ENCODE results near the gene DNAH3.
"Not testable (repeated sequence)": the region's sequence is repeated elsewhere in the genome, so short reads cannot be mapped to it uniquely, and the experiment has no call there.

DNAH3 gene

GRCh38 chr16:21134053-21134452 is 16.6 kb downstream of the DNAH3 start:
- no peak for DNase-seq (ENCODE audit: low read depth, low spot score)
- H3K4me3 ChIP-seq (ENCODE audit: low read length) = no peak overlapping the region

- no peak overlapping the region for H3K4me3 ChIP-seq (ENCODE audit: low read length)
- DNase-seq (ENCODE audit: low read depth, low spot score) = no peak
Observed at GRCh38 chr16:21130811-21131210, 19.8 kb downstream of the DNAH3 start.

GRCh38 chr16:21128991-21129390 is 21.7 kb downstream of the DNAH3 start:
- DNase-seq (ENCODE audit: low read depth, low spot score) = no peak
- H3K4me3 ChIP-seq (ENCODE audit: low read length) = no peak overlapping the region

- H3K4me3 ChIP-seq (ENCODE audit: low read length) = no peak overlapping the region
- DNase-seq (ENCODE audit: low read depth, low spot score) = no peak
Observed at GRCh38 chr16:21126518-21126917, 24.1 kb downstream of the DNAH3 start.

- DNase-seq (ENCODE audit: low read depth, low spot score) = no peak
- no peak overlapping the region for H3K4me3 ChIP-seq (ENCODE audit: low read length)
Observed at GRCh38 chr16:21125191-21125590, 25.5 kb downstream of the DNAH3 start.

GRCh38 chr16:21120976-21121520 is 29.6 kb downstream of the DNAH3 start:
- H3K4me3 ChIP-seq (ENCODE audit: low read length) = no peak overlapping the region
- DNase-seq (ENCODE audit: low read depth, low spot score) = no peak

DNA sequence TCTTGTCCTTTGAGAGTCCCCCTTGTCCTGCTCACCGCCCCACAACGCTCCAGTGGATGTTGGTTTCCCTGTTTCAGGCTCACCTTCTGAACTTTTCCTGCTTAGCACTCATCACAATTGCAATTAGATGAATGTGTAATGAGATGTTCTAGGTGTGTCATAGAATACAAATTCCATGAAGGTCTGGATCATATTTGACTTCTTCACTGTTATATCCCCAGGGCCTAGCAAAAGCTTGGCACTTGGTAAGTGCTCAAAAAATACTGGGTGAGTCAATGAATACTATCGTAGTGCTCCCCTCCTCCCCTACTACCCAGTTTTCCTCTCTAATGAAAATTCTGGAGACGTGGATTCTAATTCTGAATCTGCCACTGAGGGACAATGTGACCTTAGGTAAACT is 33.1 kb downstream of the DNAH3 start:
- no peak for DNase-seq (ENCODE audit: low read depth, low spot score)
- no peak overlapping the region for H3K4me3 ChIP-seq (ENCODE audit: low read length)

DNA sequence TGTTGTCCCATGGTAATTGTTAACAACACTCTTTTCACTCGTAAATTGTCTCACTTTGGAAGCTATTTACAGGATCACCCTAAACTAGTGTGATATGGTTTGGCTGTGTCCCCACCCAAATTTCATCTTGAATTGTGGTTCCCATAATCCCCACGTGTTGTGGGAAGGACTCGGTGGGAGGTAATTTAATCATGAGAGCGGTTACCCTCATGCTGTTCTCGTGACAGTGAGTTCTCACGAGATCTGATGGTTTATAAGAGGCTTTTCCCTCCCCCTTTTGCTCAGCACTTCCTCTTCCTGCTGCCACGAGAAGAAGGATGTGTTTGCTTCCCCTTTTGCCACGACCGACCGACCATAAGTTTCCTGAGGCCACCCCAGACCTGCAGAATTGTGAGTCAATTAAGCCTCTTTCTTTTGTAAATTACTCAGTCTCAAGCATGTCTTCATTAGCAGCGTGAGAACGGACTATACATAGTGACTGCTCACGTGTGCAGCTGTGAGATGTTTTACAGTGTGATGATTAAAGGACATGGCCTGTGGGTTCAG is 34.4 kb downstream of the DNAH3 start:
- no peak overlapping the region for H3K4me3 ChIP-seq (ENCODE audit: low read length)
- no peak for DNase-seq (ENCODE audit: low read depth, low spot score)

DNA sequence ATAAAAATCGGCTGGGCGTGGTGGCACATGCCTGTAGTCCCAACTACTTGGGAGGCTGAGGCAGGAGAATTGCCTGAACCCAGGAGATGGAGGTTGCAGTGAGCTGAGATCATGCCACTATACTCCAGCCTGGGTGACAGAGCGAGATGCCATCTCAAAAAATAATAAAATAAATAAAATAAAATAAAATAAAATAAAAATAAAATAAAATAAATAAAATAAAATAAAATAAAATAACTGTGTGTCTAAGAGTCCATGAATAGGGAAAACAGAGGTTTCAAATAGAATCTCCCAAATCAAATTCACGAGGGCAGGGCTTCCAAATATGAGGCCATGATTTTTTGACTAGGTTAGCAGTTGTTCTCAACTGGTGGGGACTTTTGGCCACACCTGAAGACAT is 35.1 kb downstream of the DNAH3 start:
- not testable (repeated sequence) for DNase-seq (ENCODE audit: low read depth, low spot score); H3K4me3 ChIP-seq (ENCODE audit: low read length)

DNA sequence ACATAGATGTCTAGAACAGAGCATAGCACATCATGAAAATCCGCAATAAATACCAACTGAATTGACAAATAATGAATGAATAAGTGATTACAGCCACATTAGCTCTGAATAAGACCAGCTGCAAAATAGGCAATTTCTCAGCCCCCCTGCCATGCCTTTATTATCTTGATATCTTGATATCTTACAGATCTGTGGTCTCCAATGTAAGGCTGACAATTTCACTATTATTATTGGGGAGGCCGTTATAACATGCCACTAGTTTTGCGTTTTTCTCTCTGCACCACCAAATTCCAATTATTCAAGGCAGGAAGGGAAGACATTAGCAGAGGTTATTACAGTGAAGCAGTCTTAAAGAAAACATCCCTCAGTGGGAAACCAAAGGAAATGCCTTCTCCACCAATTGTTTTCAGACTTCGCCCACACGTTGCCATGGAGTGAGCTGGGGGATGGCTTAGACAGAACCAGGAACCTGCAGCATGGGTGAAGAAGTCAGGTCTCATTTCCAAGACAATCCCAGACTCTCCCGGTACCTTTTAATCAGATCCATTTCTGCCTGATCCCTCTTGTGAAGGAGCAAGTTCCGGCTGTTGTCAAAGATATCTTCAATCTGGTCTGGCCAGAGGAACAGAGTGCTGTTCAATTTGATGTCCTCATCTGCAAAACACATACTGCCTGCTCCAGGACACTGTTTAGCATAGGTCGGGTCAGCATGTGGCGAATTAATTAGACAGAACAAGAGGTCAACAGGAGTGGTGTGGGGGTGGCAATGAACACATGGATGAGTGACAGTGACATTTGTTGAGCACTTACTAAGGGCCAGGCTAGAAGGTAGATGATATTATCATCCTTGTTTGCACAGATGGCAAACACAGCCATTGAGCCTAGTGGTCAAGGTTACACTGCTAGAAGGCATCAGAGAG is 46.4 kb downstream of the DNAH3 start:
- no peak for DNase-seq (ENCODE audit: low read depth, low spot score)
- no peak overlapping the region for H3K4me3 ChIP-seq (ENCODE audit: low read length)

- no peak for DNase-seq (ENCODE audit: low read depth, low spot score)
- no peak overlapping the region for H3K4me3 ChIP-seq (ENCODE audit: low read length)
Observed at GRCh38 chr16:21101631-21102420, 48.8 kb downstream of the DNAH3 start.

DNA sequence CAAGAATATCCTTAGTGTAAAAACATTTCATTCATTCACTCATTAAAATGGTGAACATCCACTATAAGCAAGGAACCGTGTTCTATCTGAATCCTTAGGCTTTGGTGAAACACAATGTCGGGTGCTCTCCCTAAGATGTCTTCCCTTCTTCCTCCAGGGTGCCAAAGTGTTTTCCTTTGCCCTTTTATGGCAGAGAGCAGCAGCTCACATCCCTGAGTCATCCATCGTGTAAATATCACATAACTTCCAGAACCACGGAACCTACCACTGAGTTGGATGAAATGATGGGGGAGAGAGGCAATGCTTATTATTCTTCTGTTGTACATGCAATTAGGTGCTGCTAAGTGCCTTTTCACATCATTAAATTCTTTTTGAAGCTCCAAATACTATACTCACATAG is 50.2 kb downstream of the DNAH3 start:
- no peak for DNase-seq (ENCODE audit: low read depth, low spot score)
- H3K4me3 ChIP-seq (ENCODE audit: low read length) = no peak overlapping the region

DNA sequence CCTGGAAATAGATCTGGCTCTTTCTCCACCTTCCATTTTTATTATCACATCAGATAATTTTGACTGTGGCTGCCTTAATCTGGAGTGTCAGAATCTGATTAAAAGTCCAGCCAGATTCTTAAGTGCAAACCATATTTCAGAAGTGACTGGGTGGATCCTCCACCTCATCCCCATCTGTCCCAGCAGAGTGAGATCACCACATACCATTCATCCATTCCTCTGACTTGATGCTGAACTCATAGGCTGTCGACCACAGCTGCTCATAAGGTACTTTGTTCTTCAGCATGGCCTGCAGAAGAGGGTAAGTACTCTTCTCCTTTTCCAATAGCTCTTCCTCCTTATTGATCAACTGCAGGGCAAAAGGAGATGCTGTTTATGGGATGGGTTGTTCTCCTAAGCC is 53.5 kb downstream of the DNAH3 start:
- no peak overlapping the region for H3K4me3 ChIP-seq (ENCODE audit: low read length)
- no peak for DNase-seq (ENCODE audit: low read depth, low spot score)

DNA sequence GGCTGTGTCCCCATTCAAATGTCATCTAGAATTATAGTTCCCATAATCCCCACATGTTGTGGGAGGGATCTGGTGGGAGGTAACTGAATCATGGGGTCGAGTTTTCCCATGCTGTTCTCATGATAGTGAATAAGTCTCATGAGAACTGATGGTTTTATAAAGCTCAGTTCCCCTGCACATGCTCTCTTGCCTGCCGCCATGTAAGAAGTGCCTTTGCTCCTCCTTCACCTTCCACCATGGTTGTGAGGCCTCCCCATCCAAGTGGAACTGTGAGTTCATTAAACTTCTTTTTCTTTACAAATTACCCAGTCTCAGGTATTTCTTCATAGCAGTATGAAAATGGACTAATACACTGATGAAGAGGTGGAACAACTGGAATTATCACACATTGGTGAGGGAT is 55.9 kb downstream of the DNAH3 start:
- DNase-seq (ENCODE audit: low read depth, low spot score); H3K4me3 ChIP-seq (ENCODE audit: low read length): not testable (repeated sequence)

GRCh38 chr16:21092951-21093350 is 57.7 kb downstream of the DNAH3 start:
- DNase-seq (ENCODE audit: low read depth, low spot score) = no peak
- H3K4me3 ChIP-seq (ENCODE audit: low read length) = no peak overlapping the region

DNA sequence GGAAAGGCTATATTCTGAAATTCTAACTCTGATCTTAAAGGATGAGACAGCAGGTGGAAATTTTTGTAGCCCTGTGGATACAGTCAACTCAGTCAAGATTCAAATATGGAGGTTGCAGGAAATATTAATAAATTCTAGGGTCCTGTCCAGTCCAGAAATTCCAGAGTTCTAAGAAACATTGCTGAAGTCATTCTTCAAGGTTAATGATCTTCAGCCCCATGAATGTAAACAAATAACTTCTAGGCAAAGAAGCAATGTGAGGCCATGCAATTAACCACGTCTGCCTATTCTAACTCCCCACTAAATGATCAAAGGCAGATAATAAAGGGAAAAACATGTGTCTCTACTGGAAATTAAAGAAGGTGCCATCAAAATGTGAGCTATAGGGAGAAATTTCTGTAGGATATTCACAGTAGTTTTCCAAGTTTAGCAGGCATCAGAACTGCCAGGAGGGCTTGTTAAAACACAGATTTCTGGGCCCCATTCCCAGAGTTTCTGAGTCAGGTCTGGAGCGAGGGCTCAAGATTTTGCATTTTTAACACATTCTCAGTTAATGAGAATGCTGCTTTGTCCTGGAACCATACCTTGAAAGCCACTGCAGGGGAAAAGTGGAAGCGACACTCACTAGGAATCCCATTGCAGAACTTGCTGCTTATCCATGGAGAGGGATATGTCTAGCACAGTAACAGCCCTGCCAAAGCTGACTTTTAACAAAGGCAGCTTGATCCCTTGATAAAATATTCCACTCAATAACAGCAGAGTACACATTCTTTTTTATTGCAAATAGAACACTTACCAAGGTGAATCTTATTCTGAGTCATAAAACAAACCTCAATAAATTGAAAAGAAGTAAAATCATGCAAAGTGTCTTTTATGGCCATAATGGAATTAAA is 61.8 kb downstream of the DNAH3 start:
- DNase-seq (ENCODE audit: low read depth, low spot score) = no peak
- no peak overlapping the region for H3K4me3 ChIP-seq (ENCODE audit: low read length)

DNA sequence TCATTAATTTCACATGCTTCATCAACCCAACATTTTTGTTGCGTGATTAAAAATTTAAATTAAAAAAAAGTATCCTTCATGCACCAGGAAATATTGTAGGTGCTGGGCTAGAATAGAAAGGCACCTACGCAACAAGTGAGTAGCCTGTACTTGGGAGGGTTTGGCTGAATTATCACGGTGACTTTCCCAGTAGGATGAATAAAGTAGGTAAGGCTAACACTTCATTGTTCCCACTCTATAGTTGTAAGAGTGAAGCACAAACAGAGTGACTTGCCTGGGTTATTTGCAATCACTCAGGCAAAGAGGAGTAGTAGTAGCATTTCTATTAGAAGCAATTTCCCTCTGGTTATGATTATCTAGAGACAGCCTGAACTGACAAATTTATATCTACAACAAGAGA is 62.5 kb downstream of the DNAH3 start:
- DNase-seq (ENCODE audit: low read depth, low spot score) = no peak
- no peak overlapping the region for H3K4me3 ChIP-seq (ENCODE audit: low read length)

DNA sequence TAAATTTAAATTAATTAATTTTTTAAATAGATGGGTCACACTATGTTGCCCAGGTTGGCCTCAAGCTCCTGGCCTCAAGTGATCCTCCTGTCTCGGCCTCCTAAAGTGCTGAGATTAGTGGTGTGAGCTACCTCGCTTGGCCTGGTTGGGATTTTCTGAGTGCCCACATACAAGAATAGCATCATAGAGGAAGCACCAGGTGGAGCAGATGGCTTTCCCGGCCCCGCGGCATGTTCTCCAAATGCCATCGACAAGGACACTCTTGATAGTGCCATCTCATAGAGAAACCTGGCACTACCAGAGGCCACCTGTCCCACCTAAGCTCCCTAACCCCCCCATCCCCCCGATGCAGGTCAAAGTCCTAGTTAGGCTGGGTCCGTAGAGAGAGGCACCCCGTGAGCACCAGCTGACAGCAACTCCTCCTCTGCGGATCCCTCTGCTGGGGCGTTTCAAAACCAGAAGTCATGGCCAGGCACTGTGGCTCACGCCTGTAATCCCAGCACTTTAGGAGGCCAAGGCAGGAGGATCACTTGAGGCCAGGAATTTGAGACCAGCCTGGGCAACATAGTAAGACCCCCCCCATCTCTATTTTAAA is 65.9 kb downstream of the DNAH3 start:
- no peak overlapping the region for H3K4me3 ChIP-seq (ENCODE audit: low read length)
- DNase-seq (ENCODE audit: low read depth, low spot score) = no peak
